Ovary (tissue), 3 donors: ENCODE data around the gene NRXN3.

Experiments used
- CTCF ChIP-seq, 3 donors: fragments of 450-650 bp in 2 of 3; fragments of 200-600 bp in 1 of 3; IDR thresholded peaks; one replicate each; pipeline versions ENCODE4 v1.5.1 to v1.8.0; 2016 to 2022; ENCODE audit warnings: antibody characterized with exemption in 3 of 3, mild to moderate bottlenecking in 1 of 3
- EP300 ChIP-seq: sonication (generic); formaldehyde crosslinking; IDR thresholded peaks from one replicate; pipeline ENCODE4 v1.6.1; 2017; ENCODE audit warnings: antibody characterized with exemption
- POLR2A ChIP-seq: fragments of 450-650 bp; IDR thresholded peaks from one replicate; pipeline ENCODE4 v1.6.1; 2017; ENCODE audit warnings: antibody characterized with exemption, mild to moderate bottlenecking, moderate library complexity
- donor health status: DM: no; HTN: no; CAD: no.

- TF ChIP-seq CTCF (IDR thresholded peaks at IDR 0.05) (no peak), POLR2A (no peak), EP300 (no peak)
These were observed 188.4 kb downstream of the NRXN3 start for GRCh38 chr14:78358591-78358990.
